ENCODE data around the gene GASK1B. TPM values are rescaled to one million over a fixed set of nuclear protein-coding genes. Genes with fewer than 3 reads are reported as not detected.

Gene GASK1B
- total RNA-seq, 2 experiments from 2014 or later: not detected

- ATAC-seq: peak; percentile 20
- CTCF ChIA-PET: interaction anchor here (1.3 kb wide), 1 partner anchor 11 kb away, joined by 4 read pairs; no protein-coding TSS in a partner anchor
- Mint-ChIP-seq H3K27me3 (peaks cover 37% of the 10 kb centered on the region), H3K27ac (no peak overlapping the region), H3K36me3 (no peaks in the 10 kb centered on the region), H3K9me3 (ENCODE audit: low read depth) (no peaks in the 10 kb centered on the region), H3K4me1 (peaks cover 5% of the 10 kb centered on the region), H3K4me3 (no peak overlapping the region)
- no peak for DNase-seq
Observed at GRCh38 chr4:158170691-158171561, 1.9 kb downstream of the GASK1B start.

GRCh38 chr4:158169931-158170690 lies 2.7 kb downstream of the GASK1B start:
- CTCF ChIA-PET: no interaction called here
- peaks cover 5% of the 10 kb centered on the region for H3K4me1 Mint-ChIP-seq
- ATAC-seq: no peak

DNA sequence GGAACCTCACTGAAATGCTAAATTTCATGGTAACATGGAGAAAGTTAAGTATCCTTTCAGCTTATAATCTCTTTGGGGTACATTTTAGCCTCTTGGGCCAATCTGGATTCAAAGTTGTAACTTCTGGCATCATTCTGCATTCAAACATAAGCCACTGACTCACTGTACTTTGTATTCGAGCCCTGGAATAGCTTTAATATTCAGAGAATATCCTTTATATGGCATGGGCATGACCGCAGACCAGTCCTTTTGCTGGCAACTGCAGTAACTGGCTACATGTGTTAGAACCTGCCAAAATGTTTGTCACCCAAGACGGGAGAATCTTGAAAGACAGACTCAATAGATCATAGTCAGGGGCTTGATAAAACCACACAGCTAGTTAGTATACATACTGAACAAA lies 3.3 kb downstream of the GASK1B start:
- H3K27me3 Mint-ChIP-seq: peaks cover 40% of the 10 kb centered on the region
- H3K9me3 Mint-ChIP-seq (ENCODE audit: low read depth): no peaks in the 10 kb centered on the region
- ATAC-seq: no peak
- H3K4me1 Mint-ChIP-seq: peaks cover 5% of the 10 kb centered on the region
- no peak overlapping the region for H3K4me3 Mint-ChIP-seq
- no peak overlapping the region for H3K27ac Mint-ChIP-seq
- no peak for DNase-seq
- CTCF ChIA-PET: no interaction called here
- H3K36me3 Mint-ChIP-seq: no peaks in the 10 kb centered on the region

More at GRCh38 chr4:158169931-158170690, 2.7 kb downstream of the GASK1B start:
- Mint-ChIP-seq H3K36me3 (no peaks in the 10 kb centered on the region), H3K4me3 (no peak overlapping the region), H3K9me3 (ENCODE audit: low read depth) (no peaks in the 10 kb centered on the region), H3K27me3 (peaks cover 37% of the 10 kb centered on the region), H3K27ac (no peak overlapping the region)
- no peak for DNase-seq

DNA sequence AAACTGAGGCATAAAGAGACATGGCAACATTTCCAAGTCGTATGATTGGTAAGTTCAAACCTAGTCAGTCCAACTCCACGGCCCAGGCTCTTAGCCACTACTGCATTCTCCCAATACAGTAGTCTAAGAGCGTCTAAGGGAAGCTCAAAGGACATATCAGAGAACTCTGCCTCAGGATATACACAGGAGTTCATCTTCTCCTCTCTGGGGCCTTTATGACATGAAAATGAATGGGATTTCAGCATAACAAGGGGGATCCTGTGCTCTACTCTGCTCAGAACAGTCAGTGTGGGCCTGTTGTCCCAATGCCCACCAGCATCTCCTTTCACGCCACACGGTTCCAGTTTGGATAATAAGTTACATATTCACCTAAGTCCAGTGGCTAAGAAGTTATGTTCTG lies 4.2 kb downstream of the GASK1B start:
- Mint-ChIP-seq H3K27me3 (peaks cover 37% of the 10 kb centered on the region), H3K36me3 (no peaks in the 10 kb centered on the region), H3K4me1 (peaks cover 5% of the 10 kb centered on the region), H3K4me3 (no peak overlapping the region), H3K9me3 (ENCODE audit: low read depth) (no peaks in the 10 kb centered on the region), H3K27ac (no peak overlapping the region)
- CTCF ChIA-PET: no interaction called here
- no peak for DNase-seq
- no peak for ATAC-seq

GRCh38 chr4:158166701-158167100 lies 6.1 kb downstream of the GASK1B start:
- ATAC-seq (no peak), DNase-seq (no peak)
- no peaks in the 10 kb centered on the region for H3K9me3 Mint-ChIP-seq (ENCODE audit: low read depth)
- no peak overlapping the region for H3K4me3 Mint-ChIP-seq
- H3K36me3 Mint-ChIP-seq: no peaks in the 10 kb centered on the region
- H3K27ac Mint-ChIP-seq: no peak overlapping the region
- CTCF ChIA-PET: no interaction called here
- H3K4me1 Mint-ChIP-seq: no peaks in the 10 kb centered on the region
- H3K27me3 Mint-ChIP-seq: peaks cover 27% of the 10 kb centered on the region

- no peaks in the 10 kb centered on the region for H3K4me1 Mint-ChIP-seq
- H3K27ac Mint-ChIP-seq: no peak overlapping the region
- no peak overlapping the region for H3K4me3 Mint-ChIP-seq
- H3K9me3 Mint-ChIP-seq (ENCODE audit: low read depth): no peaks in the 10 kb centered on the region
- CTCF ChIA-PET: no interaction called here
- ATAC-seq (no peak), DNase-seq (no peak)
- H3K36me3 Mint-ChIP-seq: no peaks in the 10 kb centered on the region
- H3K27me3 Mint-ChIP-seq: peaks cover 8% of the 10 kb centered on the region
Observed at GRCh38 chr4:158164768-158165213, 8.0 kb downstream of the GASK1B start.

DNA sequence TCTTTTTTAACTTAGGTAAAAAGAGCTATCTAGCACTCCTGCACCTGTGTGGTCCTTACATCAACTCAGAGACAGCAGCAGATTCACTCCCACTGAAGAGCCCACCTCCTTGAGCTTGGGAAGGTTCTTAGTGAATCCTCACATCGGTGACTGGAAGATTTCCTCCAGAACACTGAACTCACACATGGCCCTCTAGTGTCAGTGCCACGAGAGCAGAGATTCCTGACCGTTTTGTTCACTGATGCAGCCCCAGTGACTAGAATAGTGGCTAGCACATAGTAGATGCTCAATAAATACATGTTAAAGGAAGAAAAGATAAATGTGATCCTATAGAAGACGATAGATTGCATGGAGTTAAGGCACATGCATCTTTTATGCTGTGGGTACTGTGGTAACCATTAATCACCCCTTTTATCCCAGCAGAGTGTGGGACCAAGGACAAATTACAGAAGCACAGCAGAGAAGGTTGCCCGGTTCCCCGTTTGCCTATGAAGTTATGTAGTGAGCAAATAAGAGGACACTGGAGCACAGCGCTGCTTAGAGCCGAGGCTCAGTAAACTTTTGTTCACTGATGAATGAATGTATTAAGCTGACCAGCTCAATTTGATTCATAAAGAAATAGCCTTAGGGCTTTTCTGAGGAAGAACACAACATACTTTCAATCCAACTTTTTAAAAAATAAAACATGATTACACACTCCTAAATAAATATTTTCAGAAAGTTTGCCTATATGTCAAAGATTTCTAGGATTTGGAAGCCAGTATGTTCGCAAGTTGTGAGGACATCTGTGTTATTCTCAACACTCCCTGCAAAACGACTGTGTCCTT lies 8.7 kb downstream of the GASK1B start:
- H3K4me3 Mint-ChIP-seq: no peak overlapping the region
- no peak for DNase-seq
- no peaks in the 10 kb centered on the region for H3K36me3 Mint-ChIP-seq
- H3K27me3 Mint-ChIP-seq: peaks cover 3% of the 10 kb centered on the region
- CTCF ChIA-PET: no interaction called here
- no peaks in the 10 kb centered on the region for H3K9me3 Mint-ChIP-seq (ENCODE audit: low read depth)
- H3K4me1 Mint-ChIP-seq: no peaks in the 10 kb centered on the region
- H3K27ac Mint-ChIP-seq: no peak overlapping the region
- ATAC-seq: no peak

GRCh38 chr4:158162631-158163030 lies 10.2 kb downstream of the GASK1B start:
- Mint-ChIP-seq H3K4me3 (no peak overlapping the region), H3K27ac (no peak overlapping the region)
- CTCF ChIA-PET: no interaction called here

GRCh38 chr4:158161551-158162354 lies 11.1 kb downstream of the GASK1B start:
- Mint-ChIP-seq H3K27ac (no peak overlapping the region), H3K9me3 (ENCODE audit: low read depth) (no peaks in the 10 kb centered on the region), H3K4me3 (no peak overlapping the region), H3K4me1 (no peaks in the 10 kb centered on the region), H3K27me3 (peaks cover 3% of the 10 kb centered on the region), H3K36me3 (no peaks in the 10 kb centered on the region)
- CTCF ChIA-PET: no interaction called here
- ATAC-seq (no peak), DNase-seq (no peak)

More at GRCh38 chr4:158162631-158163030, 10.2 kb downstream of the GASK1B start:
- H3K9me3 Mint-ChIP-seq (ENCODE audit: low read depth): no peaks in the 10 kb centered on the region
- ATAC-seq (no peak), DNase-seq (no peak)
- no peaks in the 10 kb centered on the region for H3K36me3 Mint-ChIP-seq
- H3K27me3 Mint-ChIP-seq: peaks cover 3% of the 10 kb centered on the region
- H3K4me1 Mint-ChIP-seq: no peaks in the 10 kb centered on the region

DNA sequence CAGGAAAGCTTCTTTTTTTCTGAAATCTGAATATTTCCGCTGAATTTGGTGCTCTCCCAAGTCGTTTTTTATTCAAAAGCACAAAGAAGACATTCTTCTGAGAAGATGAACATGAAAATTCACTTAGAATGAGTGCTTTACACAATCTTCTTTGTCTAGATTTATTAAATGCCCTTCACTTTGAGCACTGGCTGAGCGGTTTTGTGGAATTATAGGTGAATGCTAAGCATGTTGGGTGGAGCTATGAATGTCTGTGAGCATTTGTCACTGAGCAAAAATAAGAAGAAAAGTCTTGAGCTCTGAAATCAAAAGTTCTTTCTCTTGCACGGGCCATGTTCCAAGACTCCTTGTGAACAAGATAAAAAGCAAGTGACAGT lies 13.1 kb downstream of the GASK1B start:
- ATAC-seq (no peak), DNase-seq (no peak)
- H3K27ac Mint-ChIP-seq: no peak overlapping the region
- CTCF ChIA-PET: no interaction called here
- no peaks in the 10 kb centered on the region for H3K36me3 Mint-ChIP-seq
- no peaks in the 10 kb centered on the region for H3K27me3 Mint-ChIP-seq
- H3K4me3 Mint-ChIP-seq: no peak overlapping the region
- no peaks in the 10 kb centered on the region for H3K4me1 Mint-ChIP-seq
- H3K9me3 Mint-ChIP-seq (ENCODE audit: low read depth): no peaks in the 10 kb centered on the region

- Mint-ChIP-seq H3K4me3 (no peak overlapping the region), H3K9me3 (ENCODE audit: low read depth) (no peaks in the 10 kb centered on the region), H3K27me3 (no peaks in the 10 kb centered on the region), H3K36me3 (no peaks in the 10 kb centered on the region), H3K27ac (no peak overlapping the region), H3K4me1 (no peaks in the 10 kb centered on the region)
- DNase-seq: no peak
- no peak for ATAC-seq
- CTCF ChIA-PET: no interaction called here
Observed at GRCh38 chr4:158159054-158159717, 13.6 kb downstream of the GASK1B start.

DNA sequence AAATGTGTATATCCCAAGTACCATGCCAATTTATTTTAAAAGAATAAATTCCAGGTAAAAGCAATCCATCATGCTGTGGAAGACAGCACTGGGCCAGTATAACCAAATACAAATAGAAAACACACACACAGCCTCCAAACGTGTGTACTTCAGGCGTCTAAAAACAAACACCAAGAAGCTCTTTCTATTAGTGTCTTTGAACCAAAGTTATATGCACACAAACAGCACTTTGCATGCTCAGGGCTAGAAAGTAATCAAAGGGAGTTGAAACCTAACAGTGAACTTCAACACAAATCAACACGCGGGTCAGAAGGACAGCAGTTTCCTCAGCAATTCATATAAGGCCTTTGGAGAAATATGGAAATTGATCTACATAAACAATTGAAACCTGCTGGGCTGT lies 15.4 kb downstream of the GASK1B start:
- H3K4me1 Mint-ChIP-seq: no peaks in the 10 kb centered on the region
- ATAC-seq (no peak), DNase-seq (no peak)
- no peak overlapping the region for H3K27ac Mint-ChIP-seq
- CTCF ChIA-PET: no interaction called here
- H3K27me3 Mint-ChIP-seq: no peaks in the 10 kb centered on the region
- no peak overlapping the region for H3K4me3 Mint-ChIP-seq
- no peaks in the 10 kb centered on the region for H3K9me3 Mint-ChIP-seq (ENCODE audit: low read depth)
- no peaks in the 10 kb centered on the region for H3K36me3 Mint-ChIP-seq

Data from activated CD8-positive, alpha-beta memory T cell treated with anti-CD3 and anti-CD28 coated beads, Interleukin-2, amount 10 ng/mL, durations not matched to agents 7 days and 5 days (primary cell).